GM10847 (cell line): Measurements from ENCODE around the gene TTC8.

Experiments used
- POLR2A ChIP-seq: IDR thresholded peaks from 2 replicates; pipeline ENCODE4 v1.6.1; 2011; ENCODE audit not compliant: insufficient read length; ENCODE audit errors: extremely low read depth

The TTC8 gene

DNA sequence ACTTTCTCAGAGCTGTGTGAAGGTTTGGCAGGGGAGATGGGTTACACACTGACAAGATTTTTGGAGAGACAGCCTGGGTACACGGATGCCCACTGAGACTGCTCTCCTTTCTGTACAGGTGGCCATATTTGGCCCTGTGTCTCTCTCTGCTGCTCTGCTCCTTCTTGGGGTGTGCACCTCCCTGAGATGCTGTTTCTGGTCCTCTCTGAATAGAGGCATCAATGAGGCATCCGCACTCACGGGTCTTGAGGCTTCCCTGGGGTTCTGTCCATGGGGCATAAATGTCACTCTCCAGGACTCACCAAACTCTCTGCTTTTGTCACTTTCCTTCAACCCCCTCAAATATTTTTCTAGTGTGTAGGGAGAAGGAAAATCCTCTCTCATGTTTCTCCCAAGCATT is 77.5 kb downstream of the TTC8 start:
- no peak for TF ChIP-seq POLR2A

GRCh38 chr14:88902850-88903249 is 78.4 kb downstream of the TTC8 start:
- no peak for TF ChIP-seq POLR2A

GRCh38 chr14:88904206-88904647 is 79.8 kb downstream of the TTC8 start:
- no peak for TF ChIP-seq POLR2A

GRCh38 chr14:88904864-88905263 is 80.4 kb downstream of the TTC8 start:
- TF ChIP-seq POLR2A, result no peak

- TF ChIP-seq POLR2A, result no peak
Observed at GRCh38 chr14:88908216-88908615, 83.8 kb downstream of the TTC8 start.

GRCh38 chr14:88910386-88910785 is 85.9 kb downstream of the TTC8 start:
- TF ChIP-seq POLR2A, result no peak

DNA sequence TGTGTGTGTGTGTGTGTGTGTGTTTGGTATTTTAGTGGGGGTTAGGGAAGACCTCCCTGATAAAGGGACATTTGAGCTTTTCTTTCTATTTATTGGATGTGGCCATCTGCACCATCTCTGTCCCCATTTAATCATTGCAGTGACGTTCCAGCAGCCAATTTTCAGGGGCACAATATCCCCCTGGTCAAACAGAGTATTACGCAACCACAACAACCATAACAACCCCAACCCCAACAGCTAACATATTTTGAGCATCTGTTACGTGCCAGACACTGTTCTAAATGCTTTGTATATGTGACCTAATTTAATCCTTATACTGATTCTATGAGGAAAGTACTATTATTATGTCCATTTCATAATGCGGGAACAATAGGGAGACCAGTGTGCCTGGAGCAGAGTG is 87.4 kb downstream of the TTC8 start:
- TF ChIP-seq POLR2A, result no peak

DNA sequence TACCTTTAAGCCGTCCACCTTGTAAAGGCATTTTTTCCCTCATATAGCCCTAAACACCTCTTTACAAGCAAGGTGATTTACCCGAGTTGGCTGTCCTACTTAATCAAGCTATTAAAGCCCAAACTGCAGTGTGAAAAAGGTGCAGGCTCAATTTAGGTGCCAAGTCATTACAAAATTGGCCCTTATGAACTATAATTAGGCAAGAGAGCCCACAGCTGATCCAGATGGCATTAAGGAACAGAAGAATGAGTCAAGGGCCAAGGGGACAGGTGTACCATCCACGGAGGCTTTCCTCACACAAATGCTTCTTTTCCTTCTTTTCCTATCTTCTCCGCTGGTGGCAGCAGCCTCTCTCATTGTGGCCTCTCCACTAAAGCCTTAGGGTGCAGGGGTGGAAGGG is 90.5 kb downstream of the TTC8 start:
- TF ChIP-seq POLR2A, result no peak

DNA sequence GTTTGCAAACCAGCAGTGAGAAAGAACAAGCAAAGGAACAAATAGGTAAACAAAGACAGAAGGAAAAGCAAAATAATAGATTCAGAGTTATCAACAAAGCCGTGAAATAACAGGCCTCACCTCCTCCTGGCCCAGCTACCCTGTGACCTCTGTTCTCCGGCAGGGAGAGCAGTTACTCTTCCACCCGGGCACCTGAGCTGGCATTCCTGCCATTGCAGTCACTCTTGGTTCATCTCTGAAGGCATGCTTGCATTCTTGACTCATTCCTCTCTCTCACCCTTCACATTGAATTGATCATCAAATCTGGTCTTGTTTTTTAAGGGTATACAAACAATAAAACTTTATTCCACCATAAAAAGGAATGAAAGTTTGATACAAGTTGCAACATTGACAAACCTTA is 95.1 kb downstream of the TTC8 start:
- TF ChIP-seq POLR2A, result no peak
